ENCODE data around the gene DGUOK. TPM values are rescaled to one million over a fixed set of nuclear protein-coding genes. Genes with fewer than 3 reads are reported as not detected.

Gene DGUOK
- polyA plus RNA-seq, 1 donor from 2014 or later: 168 TPM

- peaks cover 98% of the 10 kb centered on the region for H3K79me2 ChIP-seq (replicated peaks; ENCODE audit: insufficient read depth, low read length)
- no peaks in the 10 kb centered on the region for H4K20me1 ChIP-seq (ENCODE audit: insufficient read depth)
- H3K4me2 ChIP-seq (ENCODE audit: low read length): no peak overlapping the region
- H3F3A ChIP-seq (ENCODE audit: insufficient read depth, low read length, poor library complexity, severe bottlenecking): no peaks in the 10 kb centered on the region
- no peaks in the 10 kb centered on the region for H3K27me3 ChIP-seq (ENCODE audit: insufficient read depth, low read depth, low read length)
- no peak for TF ChIP-seq MXI1 (conservative IDR thresholded peaks at IDR 0.05; ENCODE audit: poor library complexity, severe bottlenecking)
- TF ChIP-seq SMC3 (conservative IDR thresholded peaks at IDR 0.05; ENCODE audit: poor library complexity): no peak
- TF ChIP-seq EZH2 (IDR thresholded peaks at IDR 0.05; ENCODE audit: borderline replicate concordance, insufficient read depth, low read length, poor library complexity, severe bottlenecking): no peak
- TF ChIP-seq EP300 (conservative IDR thresholded peaks at IDR 0.05; ENCODE audit: poor library complexity, severe bottlenecking): no peak
- TF ChIP-seq TAF1 (IDR thresholded peaks at IDR 0.05; ENCODE audit: low read depth): no peak
- TF ChIP-seq POLR2AphosphoS5 (IDR thresholded peaks at IDR 0.05): no peak
- TF ChIP-seq REST (IDR thresholded peaks at IDR 0.05; ENCODE audit: borderline replicate concordance): no peak
- no peak for TF ChIP-seq RAD21 (conservative IDR thresholded peaks at IDR 0.05)
- H3K27ac ChIP-seq (ENCODE audit: low read length): no peak overlapping the region
- no peaks in the 10 kb centered on the region for H3K9me2 ChIP-seq (ENCODE audit: insufficient read depth, low read length)
- H3K9ac ChIP-seq (ENCODE audit: low read length): no peak overlapping the region
- no peak overlapping the region for H2AFZ ChIP-seq (ENCODE audit: low read depth, low read length)
- no peak overlapping the region for H3K4me3 ChIP-seq (ENCODE audit: low read length)
- H3K36me3 ChIP-seq (ENCODE audit: insufficient read depth, low read length): no peaks in the 10 kb centered on the region
- no peaks in the 10 kb centered on the region for H3K9me3 ChIP-seq (ENCODE audit: low read length)
Observed at GRCh38 chr2:73992036-73992435, 65.4 kb downstream of the DGUOK start.

- Histone ChIP-seq H3K9me3 (ENCODE audit: low read length) (no peaks in the 10 kb centered on the region), H2AFZ (ENCODE audit: low read depth, low read length) (no peak overlapping the region), H4K20me1 (ENCODE audit: insufficient read depth) (no peaks in the 10 kb centered on the region), H3K9me2 (ENCODE audit: insufficient read depth, low read length) (no peaks in the 10 kb centered on the region), H3K36me3 (ENCODE audit: insufficient read depth, low read length) (no peaks in the 10 kb centered on the region), H3F3A (ENCODE audit: insufficient read depth, low read length, poor library complexity, severe bottlenecking) (peaks cover 3% of the 10 kb centered on the region), H3K79me2 (replicated peaks; ENCODE audit: insufficient read depth, low read length) (peaks cover 96% of the 10 kb centered on the region), H3K9ac (ENCODE audit: low read length) (no peak overlapping the region), H3K27me3 (ENCODE audit: insufficient read depth, low read depth, low read length) (no peaks in the 10 kb centered on the region), H3K27ac (ENCODE audit: low read length) (no peak overlapping the region), H3K4me3 (ENCODE audit: low read length) (no peak overlapping the region), H3K4me2 (ENCODE audit: low read length) (no peak overlapping the region)
- TF ChIP-seq POLR2AphosphoS5 (IDR thresholded peaks at IDR 0.05): no peak
- no peak for TF ChIP-seq MXI1 (conservative IDR thresholded peaks at IDR 0.05; ENCODE audit: poor library complexity, severe bottlenecking)
- no peak for TF ChIP-seq EP300 (conservative IDR thresholded peaks at IDR 0.05; ENCODE audit: poor library complexity, severe bottlenecking)
- TF ChIP-seq RAD21 (conservative IDR thresholded peaks at IDR 0.05): no peak
- no peak for TF ChIP-seq SMC3 (conservative IDR thresholded peaks at IDR 0.05; ENCODE audit: poor library complexity)
- TF ChIP-seq REST (IDR thresholded peaks at IDR 0.05; ENCODE audit: borderline replicate concordance): no peak
- TF ChIP-seq EZH2 (IDR thresholded peaks at IDR 0.05; ENCODE audit: borderline replicate concordance, insufficient read depth, low read length, poor library complexity, severe bottlenecking): no peak
- TF ChIP-seq TAF1 (IDR thresholded peaks at IDR 0.05; ENCODE audit: low read depth): no peak
- TF ChIP-seq CTCF (IDR thresholded peaks at IDR 0.05; ENCODE audit: poor library complexity, severe bottlenecking): no peak
Observed at GRCh38 chr2:73993376-73993775, 66.7 kb downstream of the DGUOK start.

Data from neural cell (in vitro differentiated cells).